GM21825 (cell line): ENCODE results near the gene ZNF224.

Source experiments
- ATAC-seq: cut with Tn5 transposase; IDR thresholded peaks from one replicate; pipeline ENCODE4 v1.9.1; 2021; ENCODE audit warnings: mild to moderate bottlenecking, moderate library complexity; ENCODE audit not compliant: unreplicated experiment

Gene ZNF224

DNA sequence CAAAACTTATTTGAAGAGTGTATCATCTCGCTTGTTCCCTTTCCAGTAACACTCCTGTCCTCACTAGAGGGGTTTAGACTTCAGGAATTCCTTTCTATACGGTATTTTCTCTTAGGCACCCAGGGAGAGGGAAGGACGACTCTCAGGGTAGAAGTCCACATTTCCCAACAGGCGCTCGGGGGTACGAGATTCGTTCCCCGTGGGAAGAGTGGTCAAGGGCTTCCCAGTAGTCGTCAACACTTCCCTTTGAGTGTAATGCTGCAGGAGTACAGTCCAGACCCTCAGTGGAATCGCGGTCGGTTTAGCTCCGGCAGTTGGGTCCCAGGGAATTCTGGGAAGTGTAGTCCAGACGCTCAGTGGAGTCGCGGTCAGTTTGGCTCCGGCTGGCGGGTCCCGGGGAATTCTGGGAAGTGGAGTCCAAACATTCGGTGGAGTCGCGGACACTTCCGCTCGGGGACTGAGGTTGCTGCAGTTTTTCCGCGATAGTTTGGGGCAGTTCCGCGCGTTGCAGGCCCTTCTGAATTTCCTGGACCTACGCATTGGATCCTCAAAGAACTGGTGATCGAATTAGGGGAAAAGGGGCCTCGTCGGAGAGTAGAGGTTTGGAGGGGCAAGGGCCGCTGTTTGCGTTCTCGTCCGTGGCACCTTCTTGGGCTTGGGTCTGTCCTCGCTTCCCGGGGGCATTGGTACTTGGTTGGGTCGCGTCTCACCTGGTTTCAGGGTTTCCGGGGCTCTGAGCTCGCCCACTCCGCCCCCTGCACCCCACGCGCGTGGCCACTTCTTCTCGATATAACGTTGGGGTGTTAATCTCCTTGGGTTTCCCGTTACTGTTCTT lies at the start of gene ZNF224:
ZNF224 (plus strand) TSS at position 431 of the 835 bp plus-strand sequence. CDS start 3,513 bp downstream, outside the sequence.
- peak; percentile 87 for ATAC-seq

- ATAC-seq = peak; percentile 10
These were observed 43.2 kb upstream of the ZNF224 start for GRCh38 chr19:44050740-44051649.

GRCh38 chr19:44051650-44052402 lies 42.3 kb upstream of the ZNF224 start, which contains the start of gene ZNF223:
Gene ZNF223, plus strand, starts transcription at chr19:44052036. Its CDS starts 3,141 bp downstream, at chr19:44055177.
- peak; percentile 81 for ATAC-seq

DNA sequence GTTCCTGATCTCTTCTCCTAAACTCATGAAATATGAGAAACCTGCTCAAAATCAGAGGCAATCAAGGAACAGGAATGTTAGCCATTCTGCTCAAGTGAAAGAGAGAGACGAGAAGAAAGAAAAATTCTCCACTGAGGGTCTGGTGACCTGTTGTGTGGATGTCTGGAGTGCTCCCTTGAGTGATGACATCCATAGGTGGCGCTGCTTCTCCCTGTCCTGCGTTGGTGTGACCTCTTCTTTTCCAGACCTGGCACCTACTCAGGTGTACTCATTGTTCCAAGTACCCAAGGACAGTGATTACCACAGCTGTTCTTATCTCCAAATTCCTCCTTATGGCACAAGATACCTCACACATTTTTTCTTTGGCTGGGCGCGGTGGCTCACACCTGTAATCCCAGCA lies 38.3 kb upstream of the ZNF224 start:
- ATAC-seq = no peak

DNA sequence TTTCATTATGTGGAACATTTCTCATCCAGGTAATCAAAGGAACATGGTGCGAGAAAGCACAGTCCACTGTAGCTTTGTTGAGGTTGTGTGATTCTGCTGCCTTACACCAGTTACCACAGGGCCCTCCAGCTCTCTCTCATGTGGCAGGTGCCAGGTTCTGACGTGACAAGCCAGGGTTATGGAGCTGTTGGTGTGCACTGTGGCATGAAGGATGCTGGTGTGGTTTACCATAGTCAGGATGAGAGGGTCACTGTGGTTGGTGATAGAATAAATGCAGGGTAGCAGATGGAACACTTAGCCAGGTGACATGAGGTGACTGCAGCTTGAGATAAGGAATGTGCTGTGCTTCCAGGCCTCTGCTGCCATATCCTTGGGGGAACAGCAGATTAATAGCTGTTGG lies 34.9 kb upstream of the ZNF224 start:
- ATAC-seq = no peak

- ATAC-seq = no peak
These were observed 33.1 kb upstream of the ZNF224 start for GRCh38 chr19:44061038-44061437.

GRCh38 chr19:44066305-44066704 lies 27.9 kb upstream of the ZNF224 start:
- ATAC-seq = no peak

- ATAC-seq = no peak
These were observed 24.7 kb upstream of the ZNF224 start for GRCh38 chr19:44069415-44069814.

GRCh38 chr19:44071824-44072542 lies 22.2 kb upstream of the ZNF224 start, which contains the start of gene ZNF284:
Gene ZNF284, plus strand, starts transcription at chr19:44072159. Its CDS starts 4,231 bp downstream, at chr19:44076390.
- ATAC-seq = peak; percentile 96

GRCh38 chr19:44072543-44073401 lies 21.4 kb upstream of the ZNF224 start:
- ATAC-seq = no peak

GRCh38 chr19:44076325-44076724 lies 17.8 kb upstream of the ZNF224 start:
- ATAC-seq = no peak

- no peak for ATAC-seq
These were observed 2.1 kb upstream of the ZNF224 start for GRCh38 chr19:44092108-44092507.

GRCh38 chr19:44107751-44108150 lies 13.6 kb downstream of the ZNF224 start:
- ATAC-seq = no peak

- no peak for ATAC-seq
These were observed 15.3 kb downstream of the ZNF224 start for GRCh38 chr19:44109458-44109857.

- ATAC-seq = no peak
These were observed 17.8 kb downstream of the ZNF224 start for GRCh38 chr19:44111910-44112463.

DNA sequence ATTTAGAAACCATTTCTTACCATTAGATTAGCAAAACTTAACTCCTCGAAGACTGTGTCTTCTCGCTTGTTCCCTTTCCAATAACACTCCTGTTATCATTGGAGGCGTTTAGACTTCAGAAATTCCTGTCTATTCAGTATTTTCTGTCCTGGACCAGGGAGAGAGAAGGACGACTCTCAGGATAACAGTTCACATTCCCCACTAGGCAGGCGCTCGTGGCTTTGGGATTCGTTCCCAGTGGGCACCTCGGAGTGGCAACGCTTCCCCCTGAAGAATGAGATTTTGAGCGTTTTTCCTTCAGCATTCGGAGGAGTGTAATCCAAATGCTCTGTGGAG lies 18.6 kb downstream of the ZNF224 start:
- peak; percentile 20 for ATAC-seq

GRCh38 chr19:44113138-44113783 lies 19.1 kb downstream of the ZNF224 start, which contains the start of gene ZNF225:
Gene ZNF225, plus strand, starts transcription at chr19:44113399. Its CDS starts 2,429 bp downstream, at chr19:44115828.
- peak; percentile 89 for ATAC-seq

- ATAC-seq = peak; percentile 12
These were observed 19.7 kb downstream of the ZNF224 start for GRCh38 chr19:44113784-44114390.
